Thyroid gland (tissue), 4 donors: ENCODE data around the gene GABRR1. TPM values are rescaled to one million over a fixed set of nuclear protein-coding genes. Genes with fewer than 3 reads are reported as not detected.

Experiments used
- DNase-seq, 2 donors: peaks; one replicate each; pipeline ENCODE4 v3.0.0-alpha.2; 2019
- H3K27ac ChIP-seq, 3 donors: fragments of 200-600 bp; sonication (generic); 1 replicate in 2 of 3; 2 replicates in 1 of 3; pipeline ENCODE4 v1.5.1; 2016 to 2019; ENCODE audit warnings: mild to moderate bottlenecking in 1 of 3, moderate library complexity in 1 of 3
- H3K27me3 ChIP-seq: fragments of 200-600 bp; sonication (generic); one replicate; pipeline ENCODE4 v1.5.1; 2019
- H3K36me3 ChIP-seq, 2 donors: fragments of 200-600 bp; sonication (generic); one replicate each; pipeline ENCODE4 v1.5.1; 2016 to 2019
- H3K4me1 ChIP-seq, 2 donors: fragments of 200-600 bp; sonication (generic); one replicate each; pipeline ENCODE4 v1.5.1; 2017 to 2019
- H3K4me3 ChIP-seq, 3 donors: fragments of 200-600 bp; sonication (generic); replicated peaks in 1 of 3; 1 replicate in 2 of 3; 2 replicates in 1 of 3; pipeline ENCODE4 v1.5.1; 2016; ENCODE audit warnings: mild to moderate bottlenecking in 1 of 3
- H3K9me3 ChIP-seq: fragments of 200-600 bp; sonication (generic); one replicate; pipeline ENCODE4 v1.5.1; 2017
- CTCF ChIP-seq, 6 experiments: fragments of 200-600 bp in 3 of 6; fragments of 450-650 bp in 3 of 6; sonication (generic) in 3 of 6; IDR thresholded peaks; one replicate each; pipeline ENCODE4 v1.5.1; 2016 to 2019; ENCODE audit warnings: antibody characterized with exemption in 6 of 6, mild to moderate bottlenecking in 2 of 6, inconsistent platforms in 1 of 6, moderate library complexity in 1 of 6
- POLR2A ChIP-seq, 2 donors: fragments of 450-650 bp; IDR thresholded peaks; one replicate each; pipeline ENCODE4 v1.6.1; 2017; ENCODE audit warnings: antibody characterized with exemption in 2 of 2, mild to moderate bottlenecking in 2 of 2, moderate library complexity in 1 of 2
- WGBS, 2 donors: methylation state at CpG; one replicate each; pipeline ENCODE4 v1.1.5; 2017; 5-methylcytosine and 5-hydroxymethylcytosine counted together
- intact Hi-C: fragments of 100-400 bp; cut with DNase I; formaldehyde crosslinking; loops from one replicate; pipeline ENCODE4 v1.15.1; 2023
- total RNA-seq, 4 donors: library from RNA; depleted of rRNA; stranded (reverse); fragments of >200 nt; gene quantifications; one replicate each; pipeline ENCODE4 v1.2.3, GENCODE V29; 2016

GABRR1 gene
- total RNA-seq, 4 donors from 2014 or later, result not detected

GRCh38 chr6:89146718-89147700 lies 70.1 kb downstream of the GABRR1 start:
- H3K9me3 ChIP-seq, result no peaks in the 10 kb centered on the region
- H3K27me3 ChIP-seq, result no peaks in the 10 kb centered on the region
- H3K4me3 ChIP-seq, result peak overlapping the region; percentile 39 to 85 (median 73)
- no peaks in the 10 kb centered on the region for H3K36me3 ChIP-seq
- TF ChIP-seq CTCF (IDR thresholded peaks at IDR 0.05) (no peak), POLR2A (IDR thresholded peaks at IDR 0.05) (peak in 1 of 2 donors; percentile 5)
- intact Hi-C loops, result loop anchor here (10.0 kb wide), 1 partner anchor 162 kb away; no protein-coding TSS in a partner anchor
- H3K27ac ChIP-seq, result peak overlapping the region; percentile 62 to 87 (median 82)
- WGBS, 2 donors, result 30 to 40% methylated on average over 20 to 26 of the region's 26 CpGs
- DNase-seq, result no peak
- peaks cover 0 to 7% of the 10 kb centered on the region in 2 donors for H3K4me1 ChIP-seq

GRCh38 chr6:89145956-89146717 lies 71.0 kb downstream of the GABRR1 start, which contains the start of gene PM20D2:
PM20D2 (plus strand) TSS chr6:89146055; CDS start chr6:89146145, 90 bp downstream.
- Histone ChIP-seq H3K9me3 (no peaks in the 10 kb centered on the region), H3K27me3 (no peaks in the 10 kb centered on the region), H3K4me3 (peak within 1 kb of the TSS; percentile 39 to 85 (median 73)), H3K36me3 (no peaks in the 10 kb centered on the region), H3K27ac (peak within 1 kb of the TSS; percentile 62 to 87 (median 82)), H3K4me1 (peaks cover 0 to 7% of the 10 kb centered on the region in 2 donors)
- intact Hi-C loops, result loop anchor here (10.0 kb wide), 1 partner anchor 161 kb away; no protein-coding TSS in a partner anchor
- WGBS, 2 donors, result 0% methylated on average over 10 to 13 of the region's 102 CpGs
- peak; percentile 78 to 81 for DNase-seq
- TF ChIP-seq POLR2A (IDR thresholded peaks at IDR 0.05) (peak in 1 of 2 donors; percentile 86), CTCF (IDR thresholded peaks at IDR 0.05) (no peak)

GRCh38 chr6:89145091-89145955 lies 71.8 kb downstream of the GABRR1 start:
- 8 to 9% methylated on average over 16 of the region's 17 CpGs for WGBS, 2 donors
- H3K4me3 ChIP-seq, result peak overlapping the region; percentile 39 to 85 (median 73)
- DNase-seq, result no peak
- peak overlapping the region in 2 of 3 donors; percentile 82 to 87 for H3K27ac ChIP-seq
- no peaks in the 10 kb centered on the region for H3K27me3 ChIP-seq
- H3K36me3 ChIP-seq, result no peaks in the 10 kb centered on the region
- no peaks in the 10 kb centered on the region for H3K9me3 ChIP-seq
- no peak for TF ChIP-seq CTCF (IDR thresholded peaks at IDR 0.05)
- no peak for TF ChIP-seq POLR2A (IDR thresholded peaks at IDR 0.05)
- intact Hi-C loops, result loop anchor here (10.0 kb wide), 1 partner anchor 161 kb away; no protein-coding TSS in a partner anchor
- peaks cover 0 to 7% of the 10 kb centered on the region in 2 donors for H3K4me1 ChIP-seq

GRCh38 chr6:89144354-89144906 lies 72.7 kb downstream of the GABRR1 start:
- Histone ChIP-seq H3K27ac (no peak overlapping the region), H3K36me3 (no peaks in the 10 kb centered on the region), H3K4me1 (peaks cover 0 to 7% of the 10 kb centered on the region in 2 donors), H3K4me3 (no peak overlapping the region), H3K9me3 (no peaks in the 10 kb centered on the region), H3K27me3 (no peaks in the 10 kb centered on the region)
- no peak for DNase-seq
- TF ChIP-seq POLR2A (IDR thresholded peaks at IDR 0.05), result no peak
- TF ChIP-seq CTCF (IDR thresholded peaks at IDR 0.05), result no peak
- intact Hi-C loops, result loop anchor here (10.0 kb wide), 1 partner anchor 160 kb away; no protein-coding TSS in a partner anchor
- WGBS, 2 donors, result 72 to 75% methylated on average over 2 of the region's 2 CpGs
